Astrocyte of the cerebellum (primary cell): ENCODE measurements around the gene C4BPA.

Experiments used
- DNase-seq: peaks from one replicate; pipeline ENCODE4 v3.0.0-alpha.2; 2011; ENCODE audit warnings: low read depth
- H3K4me3 ChIP-seq: 2 replicates; pipeline ENCODE4 v1.5.1; 2011; ENCODE audit warnings: mild to moderate bottlenecking, low read depth, low read length, moderate library complexity
- CTCF ChIP-seq: IDR thresholded peaks from 2 replicates; pipeline ENCODE4 v1.5.1; 2012; ENCODE audit warnings: low read length, low read depth, moderate library complexity, mild to moderate bottlenecking; ENCODE audit errors: missing control alignments
- in situ Hi-C: cut with HindIII; loops from 2 replicates; pipeline ENCODE4 v1.10.0; 2017; ENCODE audit warnings: low sequenced_read_pairs

Gene C4BPA

GRCh38 chr1:207059881-207060280 lies 44.2 kb upstream of the C4BPA start:
- in situ Hi-C loops = no loop called here
- H3K4me3 ChIP-seq = no peak overlapping the region
- no peak for TF ChIP-seq CTCF
- no peak for DNase-seq

- in situ Hi-C loops = no loop called here
- no peak for DNase-seq
- H3K4me3 ChIP-seq = no peak overlapping the region
- TF ChIP-seq CTCF = no peak
Observed at GRCh38 chr1:207060596-207060995, 43.4 kb upstream of the C4BPA start.

GRCh38 chr1:207062058-207062457 lies 42.0 kb upstream of the C4BPA start:
- in situ Hi-C loops = no loop called here
- no peak overlapping the region for H3K4me3 ChIP-seq
- no peak for DNase-seq
- no peak for TF ChIP-seq CTCF

- in situ Hi-C loops = no loop called here
- DNase-seq = no peak
- no peak for TF ChIP-seq CTCF
- no peak overlapping the region for H3K4me3 ChIP-seq
Observed at GRCh38 chr1:207063014-207063413, 41.0 kb upstream of the C4BPA start.

GRCh38 chr1:207064561-207064960 lies 39.5 kb upstream of the C4BPA start:
- no peak for DNase-seq
- no peak overlapping the region for H3K4me3 ChIP-seq
- in situ Hi-C loops = no loop called here
- TF ChIP-seq CTCF = no peak

- in situ Hi-C loops = no loop called here
- TF ChIP-seq CTCF = no peak
- H3K4me3 ChIP-seq = no peak overlapping the region
- no peak for DNase-seq
Observed at GRCh38 chr1:207067185-207067584, 36.8 kb upstream of the C4BPA start.

- DNase-seq = no peak
- no peak for TF ChIP-seq CTCF
- no peak overlapping the region for H3K4me3 ChIP-seq
- in situ Hi-C loops = no loop called here
Observed at GRCh38 chr1:207067665-207068064, 36.4 kb upstream of the C4BPA start.
